HG03025 (cell line): ENCODE results near the gene NOCT.
"Not testable (repeated sequence)": the region's sequence is repeated elsewhere in the genome, so short reads cannot be mapped to it uniquely, and the experiment has no call there.

Experiments
- ATAC-seq: cut with Tn5 transposase; IDR thresholded peaks from one replicate; pipeline ENCODE4 v1.9.1; 2021; ENCODE audit warnings: mild to moderate bottlenecking, moderate library complexity; ENCODE audit not compliant: unreplicated experiment, low FRiP score

Gene NOCT

GRCh38 chr4:139042981-139043460 lies 27.4 kb downstream of the NOCT start:
- ATAC-seq = no peak

- no peak for ATAC-seq
Observed at GRCh38 chr4:139044291-139044690, 28.7 kb downstream of the NOCT start.

- no peak for ATAC-seq
Observed at GRCh38 chr4:139048026-139048425, 32.4 kb downstream of the NOCT start.

GRCh38 chr4:139050446-139050845 lies 34.9 kb downstream of the NOCT start:
- no peak for ATAC-seq

GRCh38 chr4:139053909-139054308 lies 38.3 kb downstream of the NOCT start:
- ATAC-seq = no peak

GRCh38 chr4:139054791-139055505 lies 39.4 kb downstream of the NOCT start:
- ATAC-seq = no peak

GRCh38 chr4:139059026-139059425 lies 43.4 kb downstream of the NOCT start:
- ATAC-seq = not testable (repeated sequence)

GRCh38 chr4:139060591-139060990 lies 45.0 kb downstream of the NOCT start:
- ATAC-seq = no peak

- no peak for ATAC-seq
Observed at GRCh38 chr4:139076016-139076744, 60.6 kb downstream of the NOCT start.

GRCh38 chr4:139077567-139078355 lies 62.2 kb downstream of the NOCT start:
- no peak for ATAC-seq

GRCh38 chr4:139078926-139079325 lies 63.3 kb downstream of the NOCT start:
- ATAC-seq = no peak

- ATAC-seq = peak; percentile 83
Observed at GRCh38 chr4:139082750-139083606, 67.4 kb downstream of the NOCT start.

GRCh38 chr4:139083607-139083955 lies 68.0 kb downstream of the NOCT start:
- ATAC-seq = peak; percentile 29

- peak; percentile 57 for ATAC-seq
Observed at GRCh38 chr4:139083956-139084803, 68.6 kb downstream of the NOCT start.

- ATAC-seq = no peak
Observed at GRCh38 chr4:139084804-139085093, 69.2 kb downstream of the NOCT start.

- ATAC-seq = no peak
Observed at GRCh38 chr4:139085141-139085540, 69.6 kb downstream of the NOCT start.

GRCh38 chr4:139092271-139092670 lies 76.7 kb downstream of the NOCT start:
- ATAC-seq = no peak
